GM23338 (cell line): Measurements from ENCODE around the gene CDC42BPA. TPM values are rescaled to one million over a fixed set of nuclear protein-coding genes. Genes with fewer than 3 reads are reported as not detected.

Source experiments
- ATAC-seq: fragments of 200-7000 bp; cut with Tn5 transposase; 3 replicates; pipeline ENCODE4 v1.9.1; 2020
- DNase-seq: peaks from one replicate; pipeline ENCODE4 v3.0.0-alpha.2; 2015; ENCODE audit warnings: low spot score
- H2AFZ ChIP-seq: fragments of 200-600 bp; sonication (generic); 2 replicates; pipeline ENCODE4 v1.8.0; 2016; ENCODE audit warnings: antibody characterized with exemption, mild to moderate bottlenecking, moderate library complexity
- H3F3A ChIP-seq: fragments of 200-600 bp; sonication (generic); replicated peaks from 2 replicates; pipeline ENCODE4 v1.8.0; 2017; ENCODE audit warnings: antibody characterized with exemption, mixed run types, low read depth
- H3K27ac ChIP-seq: fragments of 200-600 bp; sonication (generic); 2 replicates; pipeline ENCODE4 v1.6.1; 2016; ENCODE audit warnings: low read depth
- H3K27me3 ChIP-seq: fragments of 200-600 bp; sonication (generic); 2 replicates; pipeline ENCODE4 v1.8.0; 2016; ENCODE audit warnings: mild to moderate bottlenecking, mixed run types, moderate library complexity; ENCODE audit not compliant: insufficient read depth
- H3K36me3 ChIP-seq: fragments of 200-600 bp; sonication (generic); 2 replicates; pipeline ENCODE4 v1.8.0; 2016; ENCODE audit warnings: mild to moderate bottlenecking; ENCODE audit not compliant: insufficient read depth
- H3K4me1 ChIP-seq: fragments of 200-600 bp; sonication (generic); 2 replicates; pipeline ENCODE4 v1.8.0; 2016; ENCODE audit warnings: mild to moderate bottlenecking, moderate library complexity; ENCODE audit not compliant: insufficient read depth
- H3K4me2 ChIP-seq: fragments of 200-600 bp; sonication (generic); 2 replicates; pipeline ENCODE4 v1.7.1; 2017; ENCODE audit warnings: mixed run types
- H3K4me3 ChIP-seq: fragments of 200-600 bp; sonication (generic); 2 replicates; pipeline ENCODE4 v1.6.1; 2016; ENCODE audit warnings: mixed run types
- H3K79me2 ChIP-seq: fragments of 200-600 bp; sonication (generic); replicated peaks from 2 replicates; pipeline ENCODE4 v1.8.0; 2017; ENCODE audit warnings: mild to moderate bottlenecking; ENCODE audit not compliant: insufficient read depth
- H3K9me2 ChIP-seq: fragments of 200-600 bp; sonication (generic); 2 replicates; pipeline ENCODE4 v1.8.0; 2017; ENCODE audit not compliant: insufficient read depth
- H4K20me1 ChIP-seq: fragments of 200-600 bp; sonication (generic); replicated peaks from 2 replicates; pipeline ENCODE4 v1.8.0; 2017; ENCODE audit warnings: mild to moderate bottlenecking; ENCODE audit not compliant: insufficient read depth
- H3K27ac Mint-ChIP-seq: 2 replicates; pipeline ENCODE4 v1.8.0; 2020; ENCODE audit warnings: inconsistent platforms, mild to moderate bottlenecking, moderate library complexity, mixed read lengths
- H3K27me3 Mint-ChIP-seq: 3 replicates; pipeline ENCODE4 v1.8.0; 2022; ENCODE audit warnings: low read depth, mild to moderate bottlenecking, moderate library complexity, mixed read lengths, inconsistent platforms; ENCODE audit not compliant: insufficient read depth, poor library complexity
- H3K36me3 Mint-ChIP-seq: 3 replicates; pipeline ENCODE4 v1.8.0; 2021; ENCODE audit warnings: low read depth, mild to moderate bottlenecking, inconsistent platforms, moderate library complexity, mixed read lengths
- H3K4me1 Mint-ChIP-seq: 3 replicates; pipeline ENCODE4 v1.8.0; 2020; ENCODE audit warnings: mild to moderate bottlenecking, inconsistent platforms, mixed read lengths
- H3K4me3 Mint-ChIP-seq: 3 replicates; pipeline ENCODE4 v1.8.0; 2021; ENCODE audit warnings: moderate library complexity, mild to moderate bottlenecking, inconsistent platforms, mixed read lengths
- H3K9me3 Mint-ChIP-seq: 3 replicates; pipeline ENCODE4 v1.8.0; 2020; ENCODE audit warnings: moderate library complexity, mild to moderate bottlenecking, inconsistent platforms, mixed read lengths
- CREB1 ChIP-seq: fragments of 250-450 bp; sonication (Bioruptor Pico); IDR thresholded peaks from 2 replicates; pipeline ENCODE4 v1.5.0; 2020; ENCODE audit warnings: low read depth, mild to moderate bottlenecking, moderate library complexity
- EZH2phosphoT487 ChIP-seq: fragments of 200-600 bp; sonication (generic); IDR thresholded peaks from one replicate; pipeline ENCODE4 v1.8.1; 2018; ENCODE audit warnings: antibody characterized with exemption; ENCODE audit not compliant: unreplicated experiment
- JUNB ChIP-seq: IDR thresholded peaks from one replicate; pipeline ENCODE4 v1.6.1; 2016; ENCODE audit warnings: antibody characterized with exemption; ENCODE audit not compliant: unreplicated experiment
- POLR2AphosphoS5 ChIP-seq: IDR thresholded peaks from 2 replicates; pipeline ENCODE4 v1.6.1; 2016; ENCODE audit warnings: antibody characterized with exemption, low read depth
- REST ChIP-seq: IDR thresholded peaks from one replicate; pipeline ENCODE4 v1.6.1; 2018; ENCODE audit warnings: antibody characterized with exemption; ENCODE audit not compliant: unreplicated experiment
- STAT1 ChIP-seq: IDR thresholded peaks from one replicate; pipeline ENCODE4 v1.6.1; 2016; ENCODE audit warnings: antibody characterized with exemption; ENCODE audit not compliant: unreplicated experiment
- ZNF114 ChIP-seq: fragments of 250-450 bp; sonication (Bioruptor Pico); IDR thresholded peaks from 2 replicates; pipeline ENCODE4 v1.5.0; 2020; ENCODE audit warnings: mild to moderate bottlenecking, moderate library complexity
- polyA plus RNA-seq: library from polyadenylated mRNA; unstranded; fragments of >200 nt; fragmentation: Nextera tagmentation; extraction: Ambion mirVana; gene quantifications from 2 replicates; pipeline ENCODE4 v1.2.1, GENCODE V29; 2016
- total RNA-seq: library from RNA; depleted of rRNA; stranded (reverse); fragments of >200 nt; shearing (Covaris generic); gene quantifications from 2 replicates; pipeline ENCODE4 v1.2.3, GENCODE V29; 2014

Gene CDC42BPA
- total and polyA plus RNA-seq, 2 experiments from 2014 or later = 17.7 to 40.1 TPM

DNA sequence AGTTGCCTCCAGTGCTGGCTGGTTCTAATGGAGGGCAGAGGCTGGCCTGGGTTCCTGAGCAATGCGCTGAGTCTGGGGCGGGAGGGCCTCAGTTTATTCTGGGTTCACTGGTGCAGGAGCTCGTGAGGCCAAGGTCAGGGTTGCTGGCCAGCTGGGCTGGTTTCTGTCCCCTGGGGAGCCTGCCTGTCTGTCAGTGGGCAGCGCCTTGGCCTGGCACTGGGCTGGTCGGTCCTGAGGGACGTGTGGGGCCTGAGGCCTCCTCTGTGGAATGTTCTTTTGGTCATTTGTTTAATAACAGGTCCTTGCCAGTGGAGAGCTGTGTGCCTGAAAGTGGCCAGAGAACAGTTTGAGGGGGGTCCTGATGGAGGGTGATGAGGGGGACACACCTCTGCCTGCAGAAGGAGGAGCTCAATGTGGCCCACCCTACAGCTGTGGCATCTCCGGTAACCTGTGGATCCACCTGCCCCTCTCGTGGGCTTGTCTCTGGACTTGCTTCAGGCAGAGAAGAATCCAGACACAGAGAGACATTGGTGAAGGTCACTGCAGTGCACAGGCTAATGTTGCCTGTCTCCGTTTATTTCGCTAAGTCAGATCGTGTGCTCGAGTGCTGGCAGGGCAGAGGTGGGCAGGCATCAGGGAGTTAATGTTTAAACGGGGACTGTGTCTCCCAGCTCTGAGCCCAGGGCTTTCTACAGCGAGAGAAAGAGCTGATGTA lies 343.6 kb downstream of the CDC42BPA start:
- DNase-seq (no peak), ATAC-seq (no peak)
- Mint-ChIP-seq H3K4me3 (no peak overlapping the region), H3K9me3 (peaks cover 5% of the 10 kb centered on the region; the same call in 2 of the 3 replicates), H3K4me1 (peaks cover 4% of the 10 kb centered on the region; the same call in 2 of the 3 replicates), H3K36me3 (peaks cover 14% of the 10 kb centered on the region), H3K27ac (peak overlapping the region; percentile 29; the same call in 1 of the 2 replicates), H3K27me3 (peaks cover 8% of the 10 kb centered on the region)
- no peaks in the 10 kb centered on the region for H3K9me2 ChIP-seq
- H3K36me3 ChIP-seq = no peaks in the 10 kb centered on the region; the same call in 1 of the 2 replicates
- TF ChIP-seq CREB1 (CRISPR knock-in tag) = no peak
- no peak for TF ChIP-seq STAT1
- no peak overlapping the region for H3K27ac ChIP-seq
- no peak overlapping the region for H3K4me3 ChIP-seq
- H2AFZ ChIP-seq = no peak overlapping the region
- H3F3A ChIP-seq = no peaks in the 10 kb centered on the region
- 0 out of 2 replicates have a peak, but pooled peaks cover 3% of the 10 kb centered on the region for H3K79me2 ChIP-seq
- no peaks in the 10 kb centered on the region for H3K27me3 ChIP-seq
- H4K20me1 ChIP-seq = peaks cover 14% of the 10 kb centered on the region; the same call in 1 of the 2 replicates
- H3K4me1 ChIP-seq = no peaks in the 10 kb centered on the region
- no peak overlapping the region for H3K4me2 ChIP-seq

GRCh38 chr1:226973898-226974543 lies 344.3 kb downstream of the CDC42BPA start:
- peaks cover 19% of the 10 kb centered on the region for H3K36me3 Mint-ChIP-seq
- no peak overlapping the region for H3K4me3 Mint-ChIP-seq
- H3K27me3 Mint-ChIP-seq = peaks cover 8% of the 10 kb centered on the region
- H3K4me1 Mint-ChIP-seq = peaks cover 4% of the 10 kb centered on the region; the same call in 2 of the 3 replicates
- Histone ChIP-seq H3F3A (no peaks in the 10 kb centered on the region), H2AFZ (no peak overlapping the region), H3K79me2 (0 out of 2 replicates have a peak, but pooled peaks cover 3% of the 10 kb centered on the region), H3K4me1 (no peaks in the 10 kb centered on the region), H3K4me2 (no peak overlapping the region), H3K36me3 (no peaks in the 10 kb centered on the region; the same call in 1 of the 2 replicates), H3K9me2 (no peaks in the 10 kb centered on the region), H3K4me3 (no peak overlapping the region), H3K27me3 (no peaks in the 10 kb centered on the region), H3K27ac (0 out of 2 replicates have a peak overlapping the region, but pooled peaks have one; percentile 48), H4K20me1 (peaks cover 14% of the 10 kb centered on the region; the same call in 1 of the 2 replicates)
- DNase-seq (no peak), ATAC-seq (no peak; the same call in 2 of the 3 replicates)
- no peak for TF ChIP-seq JUNB
- peak overlapping the region; percentile 65; the same call in 1 of the 2 replicates for H3K27ac Mint-ChIP-seq
- H3K9me3 Mint-ChIP-seq = peaks cover 5% of the 10 kb centered on the region; the same call in 2 of the 3 replicates

DNA sequence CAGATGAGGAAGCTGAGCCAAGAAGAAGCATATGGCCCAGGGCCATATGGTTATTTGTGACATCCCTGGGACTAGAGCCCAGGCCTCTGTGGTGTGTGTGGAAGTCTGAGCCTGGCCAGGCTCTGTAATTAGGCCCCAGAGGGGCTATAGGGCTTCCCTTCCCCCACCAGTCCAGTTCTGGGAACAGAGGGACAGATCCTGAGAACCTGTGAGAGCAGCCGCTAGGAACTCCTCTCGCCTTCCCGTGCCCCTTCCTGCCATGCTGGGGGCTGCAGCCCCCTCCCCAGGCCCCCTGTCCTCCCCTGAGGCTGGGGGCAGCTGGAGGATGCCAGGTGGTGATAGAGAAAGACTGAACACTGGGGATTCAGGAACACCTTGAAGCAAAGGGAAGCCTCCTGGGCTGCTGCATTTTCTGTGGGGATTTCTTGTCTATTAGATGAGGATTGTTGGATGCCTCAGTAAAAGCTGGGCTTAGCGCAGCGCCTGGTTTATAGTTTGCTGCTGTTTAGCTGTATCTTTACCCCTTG lies 344.9 kb downstream of the CDC42BPA start:
- Mint-ChIP-seq H3K27ac (0 out of 2 replicates have a peak overlapping the region, but pooled peaks have one; percentile 65), H3K4me3 (no peak overlapping the region), H3K27me3 (peaks cover 8% of the 10 kb centered on the region), H3K36me3 (peaks cover 19% of the 10 kb centered on the region), H3K4me1 (peaks cover 4% of the 10 kb centered on the region; the same call in 1 of the 3 replicates), H3K9me3 (peaks cover 5% of the 10 kb centered on the region; the same call in 2 of the 3 replicates)
- no peak overlapping the region for H3K4me3 ChIP-seq
- no peak overlapping the region for H3K4me2 ChIP-seq
- ATAC-seq = no peak
- H3K9me2 ChIP-seq = no peaks in the 10 kb centered on the region
- no peaks in the 10 kb centered on the region for H3K27me3 ChIP-seq
- H3F3A ChIP-seq = no peaks in the 10 kb centered on the region
- H4K20me1 ChIP-seq = peaks cover 14% of the 10 kb centered on the region; the same call in 1 of the 2 replicates
- H3K27ac ChIP-seq = 0 out of 2 replicates have a peak overlapping the region, but pooled peaks have one; percentile 48
- TF ChIP-seq STAT1 (no peak), POLR2AphosphoS5 (no peak), REST (no peak), ZNF114 (CRISPR knock-in tag) (no peak), EZH2phosphoT487 (no peak)
- H2AFZ ChIP-seq = no peak overlapping the region
- H3K4me1 ChIP-seq = no peaks in the 10 kb centered on the region
- H3K36me3 ChIP-seq = no peaks in the 10 kb centered on the region; the same call in 1 of the 2 replicates
- DNase-seq = no peak
- 0 out of 2 replicates have a peak, but pooled peaks cover 3% of the 10 kb centered on the region for H3K79me2 ChIP-seq
